Right atrium auricular region (tissue), 2 donors: ENCODE measurements around the gene ARHGEF11. TPM values are rescaled to one million over a fixed set of nuclear protein-coding genes. Genes with fewer than 3 reads are reported as not detected.

ENCODE experiments used
- DNase-seq: peaks from one replicate; pipeline ENCODE4 v3.0.0-alpha.2; 2019; ENCODE audit warnings: low spot score
- H3K27ac ChIP-seq, 2 donors: fragments of 200-600 bp; sonication (generic); 1 replicate in 1 of 2; 2 replicates in 1 of 2; pipeline ENCODE4 v1.5.1; 2016 to 2019
- H3K27me3 ChIP-seq, 2 donors: fragments of 200-600 bp; sonication (generic); one replicate each; pipeline versions ENCODE4 v1.5.1 to v1.6.0; 2017 to 2019
- H3K36me3 ChIP-seq: fragments of 200-600 bp; sonication (generic); one replicate; pipeline ENCODE4 v1.5.1; 2016
- H3K4me1 ChIP-seq, 2 donors: fragments of 200-600 bp; sonication (generic); one replicate each; pipeline versions ENCODE4 v1.5.1 to v1.6.0; 2017 to 2019
- H3K4me3 ChIP-seq, 2 donors: fragments of 200-600 bp; sonication (generic); 1 replicate in 1 of 2; 2 replicates in 1 of 2; pipeline ENCODE4 v1.5.1; 2017 to 2019; ENCODE audit warnings: mild to moderate bottlenecking in 1 of 2, moderate library complexity in 1 of 2
- H3K9me3 ChIP-seq, 2 donors: fragments of 200-600 bp; sonication (generic); one replicate each; pipeline ENCODE4 v1.5.1; 2019
- total RNA-seq, 2 donors: library from RNA; depleted of rRNA; stranded (reverse); fragments of >200 nt; gene quantifications; one replicate each; pipeline ENCODE4 v1.1.0, GENCODE V29; 2016
- TF ChIP-seq, protein P1 (sequence below), 2 donors: fragments of 200-600 bp; sonication (generic); IDR thresholded peaks; one replicate each; pipeline ENCODE4 v1.5.1; 2019; ENCODE audit warnings: antibody characterized with exemption in 2 of 2

The ARHGEF11 gene
- total RNA-seq, 2 donors from 2014 or later, result 26.6 to 33.5 TPM

DNA sequence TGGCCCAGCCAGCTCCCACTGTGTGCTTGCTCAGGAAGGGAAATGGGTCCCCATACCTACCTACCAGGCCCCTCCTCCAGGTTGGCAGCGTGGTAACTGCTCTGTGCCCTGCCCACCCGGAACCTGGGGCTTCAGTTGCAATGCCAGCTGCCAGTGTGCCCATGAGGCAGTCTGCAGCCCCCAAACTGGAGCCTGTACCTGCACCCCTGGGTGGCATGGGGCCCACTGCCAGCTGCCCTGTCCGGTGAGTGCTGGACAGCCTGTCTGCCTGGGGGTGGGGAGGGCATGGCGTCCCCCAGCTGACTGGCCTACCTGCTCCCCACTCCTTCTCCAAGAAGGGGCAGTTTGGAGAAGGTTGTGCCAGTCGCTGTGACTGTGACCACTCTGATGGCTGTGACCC lies 135.9 kb downstream of the ARHGEF11 start:
- no peaks in the 10 kb centered on the region for H3K27me3 ChIP-seq
- H3K27ac ChIP-seq, result no peak overlapping the region
- H3K36me3 ChIP-seq, result peaks cover 28% of the 10 kb centered on the region
- H3K4me1 ChIP-seq, result peaks cover 0 to 17% of the 10 kb centered on the region in 2 donors
- H3K4me3 ChIP-seq, result no peak overlapping the region
- no peak for DNase-seq
- no peaks in the 10 kb centered on the region for H3K9me3 ChIP-seq
- TF ChIP-seq, protein P1, sequence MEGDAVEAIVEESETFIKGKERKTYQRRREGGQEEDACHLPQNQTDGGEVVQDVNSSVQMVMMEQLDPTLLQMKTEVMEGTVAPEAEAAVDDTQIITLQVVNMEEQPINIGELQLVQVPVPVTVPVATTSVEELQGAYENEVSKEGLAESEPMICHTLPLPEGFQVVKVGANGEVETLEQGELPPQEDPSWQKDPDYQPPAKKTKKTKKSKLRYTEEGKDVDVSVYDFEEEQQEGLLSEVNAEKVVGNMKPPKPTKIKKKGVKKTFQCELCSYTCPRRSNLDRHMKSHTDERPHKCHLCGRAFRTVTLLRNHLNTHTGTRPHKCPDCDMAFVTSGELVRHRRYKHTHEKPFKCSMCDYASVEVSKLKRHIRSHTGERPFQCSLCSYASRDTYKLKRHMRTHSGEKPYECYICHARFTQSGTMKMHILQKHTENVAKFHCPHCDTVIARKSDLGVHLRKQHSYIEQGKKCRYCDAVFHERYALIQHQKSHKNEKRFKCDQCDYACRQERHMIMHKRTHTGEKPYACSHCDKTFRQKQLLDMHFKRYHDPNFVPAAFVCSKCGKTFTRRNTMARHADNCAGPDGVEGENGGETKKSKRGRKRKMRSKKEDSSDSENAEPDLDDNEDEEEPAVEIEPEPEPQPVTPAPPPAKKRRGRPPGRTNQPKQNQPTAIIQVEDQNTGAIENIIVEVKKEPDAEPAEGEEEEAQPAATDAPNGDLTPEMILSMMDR (IDR thresholded peaks at IDR 0.05), result no peak

DNA sequence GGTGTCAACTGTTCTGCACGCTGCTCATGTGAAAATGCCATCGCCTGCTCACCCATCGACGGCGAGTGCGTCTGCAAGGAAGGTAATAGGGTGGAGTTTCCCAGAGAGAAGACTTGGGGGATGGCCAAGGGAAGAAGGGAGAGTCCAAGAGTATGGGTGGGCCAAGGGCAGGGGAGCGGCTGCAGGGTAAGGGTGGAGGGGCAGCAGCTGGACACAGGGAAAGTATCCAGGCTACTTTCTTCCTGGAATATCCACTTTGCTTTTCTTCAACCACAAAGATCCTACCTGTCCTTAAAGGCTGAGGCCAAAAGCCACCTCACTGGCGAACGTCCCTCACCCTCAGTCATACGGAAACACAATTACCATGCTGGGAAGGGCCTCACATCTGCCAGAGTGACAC lies 136.6 kb downstream of the ARHGEF11 start:
- TF ChIP-seq, protein P1 (IDR thresholded peaks at IDR 0.05), result no peak
- H3K36me3 ChIP-seq, result peaks cover 21% of the 10 kb centered on the region
- no peak overlapping the region for H3K4me3 ChIP-seq
- peaks cover 0 to 20% of the 10 kb centered on the region in 2 donors for H3K4me1 ChIP-seq
- H3K27me3 ChIP-seq, result no peaks in the 10 kb centered on the region
- DNase-seq, result no peak
- H3K27ac ChIP-seq, result no peak overlapping the region
- H3K9me3 ChIP-seq, result no peaks in the 10 kb centered on the region

DNA sequence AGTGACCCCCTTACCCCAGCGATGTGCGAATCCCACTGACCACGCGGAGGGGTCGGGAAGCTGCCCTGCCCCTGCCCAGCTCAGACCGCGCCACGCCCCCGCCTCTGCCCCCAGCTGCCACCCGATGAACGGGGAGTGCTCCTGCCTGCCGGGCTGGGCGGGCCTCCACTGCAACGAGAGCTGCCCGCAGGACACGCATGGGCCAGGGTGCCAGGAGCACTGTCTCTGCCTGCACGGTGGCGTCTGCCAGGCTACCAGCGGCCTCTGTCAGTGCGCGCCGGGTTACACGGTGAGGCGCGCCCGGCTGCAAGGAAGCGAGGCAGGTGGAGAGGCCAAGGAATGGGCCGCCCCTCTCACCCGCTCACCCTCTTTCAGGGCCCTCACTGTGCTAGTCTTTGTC lies 137.0 kb downstream of the ARHGEF11 start:
- no peak for DNase-seq
- no peaks in the 10 kb centered on the region for H3K27me3 ChIP-seq
- H3K4me1 ChIP-seq, result peaks cover 0 to 25% of the 10 kb centered on the region in 2 donors
- peaks cover 17% of the 10 kb centered on the region for H3K36me3 ChIP-seq
- H3K9me3 ChIP-seq, result no peaks in the 10 kb centered on the region
- H3K4me3 ChIP-seq, result no peak overlapping the region
- TF ChIP-seq, protein P1 (IDR thresholded peaks at IDR 0.05), result no peak
- no peak overlapping the region for H3K27ac ChIP-seq

DNA sequence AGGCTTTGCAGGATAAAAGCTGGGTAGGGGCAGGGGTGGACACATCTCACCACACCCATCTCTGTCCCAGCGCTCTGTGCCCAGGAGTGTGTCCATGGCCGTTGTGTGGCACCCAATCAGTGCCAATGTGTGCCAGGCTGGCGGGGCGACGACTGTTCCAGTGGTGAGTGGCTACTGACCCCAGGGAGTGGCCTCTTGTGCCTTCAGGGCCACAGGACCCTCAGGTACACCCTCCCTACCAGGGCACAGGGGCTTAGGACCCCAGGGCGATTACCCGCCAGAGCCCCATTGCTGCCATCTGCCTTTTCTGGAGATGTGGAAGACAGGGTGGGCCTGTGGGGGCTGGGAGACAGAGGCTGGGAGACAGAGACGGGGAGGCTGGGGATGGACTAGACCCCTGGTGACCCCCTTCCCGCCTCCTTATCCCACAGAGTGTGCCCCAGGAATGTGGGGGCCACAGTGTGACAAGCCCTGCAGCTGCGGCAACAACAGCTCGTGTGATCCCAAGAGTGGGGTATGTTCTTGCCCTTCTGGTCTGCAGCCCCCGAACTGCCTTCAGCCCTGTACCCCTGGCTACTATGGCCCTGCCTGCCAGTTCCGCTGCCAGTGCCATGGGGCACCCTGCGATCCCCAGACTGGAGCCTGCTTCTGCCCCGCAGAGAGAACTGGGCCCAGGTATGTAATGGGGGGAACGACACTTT lies 139.2 kb downstream of the ARHGEF11 start:
- H3K27ac ChIP-seq, result no peak overlapping the region
- peaks cover 8% of the 10 kb centered on the region for H3K36me3 ChIP-seq

DNA sequence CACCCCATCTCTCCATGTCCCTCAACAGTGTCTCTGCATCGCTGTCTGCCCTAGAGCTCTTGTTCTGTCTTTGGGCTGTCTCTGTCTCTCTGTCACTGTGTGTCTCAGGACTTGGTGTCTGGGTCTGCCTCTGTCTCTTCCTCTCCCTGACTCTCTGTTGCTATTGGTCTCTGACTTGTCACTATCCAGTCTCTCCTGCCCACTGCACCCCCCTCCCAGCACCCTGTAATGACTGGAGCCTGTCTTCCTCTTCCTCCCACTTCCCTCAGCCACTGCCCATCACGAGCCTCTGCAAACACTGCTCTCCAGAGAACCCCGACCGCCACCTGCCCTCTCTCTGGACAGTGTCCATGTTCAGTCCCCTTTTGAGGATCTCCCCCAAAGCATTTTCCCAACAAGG lies 139.9 kb downstream of the ARHGEF11 start:
- TF ChIP-seq, protein P1 (IDR thresholded peaks at IDR 0.05), result no peak
- H3K27ac ChIP-seq, result no peak overlapping the region
- no peaks in the 10 kb centered on the region for H3K27me3 ChIP-seq
- no peaks in the 10 kb centered on the region for H3K9me3 ChIP-seq
- H3K4me3 ChIP-seq, result no peak overlapping the region
- peaks cover 8% of the 10 kb centered on the region for H3K36me3 ChIP-seq
- peaks cover 0 to 53% of the 10 kb centered on the region in 2 donors for H3K4me1 ChIP-seq
- no peak for DNase-seq

More for the DNA sequence above, 139.2 kb downstream of the ARHGEF11 start:
- Histone ChIP-seq H3K4me3 (no peak overlapping the region), H3K9me3 (no peaks in the 10 kb centered on the region), H3K4me1 (peaks cover 0 to 46% of the 10 kb centered on the region in 2 donors), H3K27me3 (no peaks in the 10 kb centered on the region)
- no peak for DNase-seq
- TF ChIP-seq, protein P1 (IDR thresholded peaks at IDR 0.05), result no peak

DNA sequence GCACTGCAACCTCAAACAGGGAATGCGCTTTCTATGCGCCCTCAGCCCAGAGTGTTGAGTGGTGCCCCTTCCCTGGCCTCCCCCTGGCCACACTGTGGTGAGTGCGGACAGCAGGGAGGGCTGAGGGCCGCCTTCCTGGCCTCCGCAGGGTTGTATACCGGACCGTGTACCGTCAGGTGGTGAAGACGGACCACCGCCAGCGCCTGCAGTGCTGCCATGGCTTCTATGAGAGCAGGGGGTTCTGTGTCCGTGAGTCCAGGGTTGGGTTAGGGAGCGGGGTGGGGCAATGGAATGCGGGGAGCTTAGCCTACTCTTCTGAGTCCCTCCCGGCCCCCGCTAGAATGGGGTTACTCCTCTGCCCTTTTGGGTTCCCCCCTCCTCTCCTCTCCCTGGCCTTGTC lies 140.4 kb downstream of the ARHGEF11 start:
- Histone ChIP-seq H3K36me3 (peaks cover 8% of the 10 kb centered on the region), H3K4me1 (peaks cover 0 to 58% of the 10 kb centered on the region in 2 donors), H3K4me3 (no peak overlapping the region), H3K27me3 (no peaks in the 10 kb centered on the region), H3K9me3 (no peaks in the 10 kb centered on the region), H3K27ac (no peak overlapping the region)
- DNase-seq, result no peak
- TF ChIP-seq, protein P1 (IDR thresholded peaks at IDR 0.05), result no peak
